HL-60 (cell line): Measurements from ENCODE around the gene FKBP15.
"Not testable (repeated sequence)": the region's sequence is repeated elsewhere in the genome, so short reads cannot be mapped to it uniquely, and the experiment has no call there.

ENCODE experiments used
- GABPA ChIP-seq: IDR thresholded peaks from 2 replicates; pipeline ENCODE4 v1.6.1; 2012; ENCODE audit warnings: low read depth
- POLR2AphosphoS5 ChIP-seq: IDR thresholded peaks from 2 replicates; pipeline ENCODE4 v1.6.1; 2012; ENCODE audit warnings: low read depth
- TF ChIP-seq, protein P1 (sequence below): IDR thresholded peaks from one replicate; pipeline ENCODE4 v1.5.1; 2011; ENCODE audit warnings: low read length, control low read depth, inconsistent platforms; ENCODE audit not compliant: insufficient read depth

DNA sequence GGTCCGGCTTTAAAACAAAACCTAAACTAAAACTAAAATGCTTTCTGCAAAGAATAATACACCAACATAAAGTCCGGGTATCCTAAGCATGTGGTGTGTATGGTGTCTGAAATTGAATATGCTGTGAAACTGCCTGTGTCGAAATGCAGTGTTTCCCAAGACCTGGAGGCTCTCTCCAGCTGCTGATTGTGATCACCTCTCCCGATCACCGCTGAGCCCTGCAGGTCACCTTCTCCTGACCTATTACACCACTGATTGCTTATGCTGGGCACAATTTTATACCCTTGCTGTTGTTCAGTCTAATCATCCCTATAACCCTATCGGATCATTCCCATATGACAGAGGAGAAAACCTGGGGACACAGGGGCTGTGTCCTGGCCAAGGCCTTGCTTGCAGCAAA is 102.2 kb downstream of the FKBP15 start:
- TF ChIP-seq GABPA, POLR2AphosphoS5: not testable (repeated sequence)
- TF ChIP-seq, protein P1, sequence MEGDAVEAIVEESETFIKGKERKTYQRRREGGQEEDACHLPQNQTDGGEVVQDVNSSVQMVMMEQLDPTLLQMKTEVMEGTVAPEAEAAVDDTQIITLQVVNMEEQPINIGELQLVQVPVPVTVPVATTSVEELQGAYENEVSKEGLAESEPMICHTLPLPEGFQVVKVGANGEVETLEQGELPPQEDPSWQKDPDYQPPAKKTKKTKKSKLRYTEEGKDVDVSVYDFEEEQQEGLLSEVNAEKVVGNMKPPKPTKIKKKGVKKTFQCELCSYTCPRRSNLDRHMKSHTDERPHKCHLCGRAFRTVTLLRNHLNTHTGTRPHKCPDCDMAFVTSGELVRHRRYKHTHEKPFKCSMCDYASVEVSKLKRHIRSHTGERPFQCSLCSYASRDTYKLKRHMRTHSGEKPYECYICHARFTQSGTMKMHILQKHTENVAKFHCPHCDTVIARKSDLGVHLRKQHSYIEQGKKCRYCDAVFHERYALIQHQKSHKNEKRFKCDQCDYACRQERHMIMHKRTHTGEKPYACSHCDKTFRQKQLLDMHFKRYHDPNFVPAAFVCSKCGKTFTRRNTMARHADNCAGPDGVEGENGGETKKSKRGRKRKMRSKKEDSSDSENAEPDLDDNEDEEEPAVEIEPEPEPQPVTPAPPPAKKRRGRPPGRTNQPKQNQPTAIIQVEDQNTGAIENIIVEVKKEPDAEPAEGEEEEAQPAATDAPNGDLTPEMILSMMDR: not testable (repeated sequence)
